Effector CD8-positive, alpha-beta T cell (primary cell): Measurements from ENCODE around the gene RGS9BP.
"Not testable (repeated sequence)": the region's sequence is repeated elsewhere in the genome, so short reads cannot be mapped to it uniquely, and the experiment has no call there.

Experiments
- DNase-seq: peaks from one replicate; lab custom pipeline; 2025; lab: John Stamatoyannopoulos, UW

Gene RGS9BP

DNA sequence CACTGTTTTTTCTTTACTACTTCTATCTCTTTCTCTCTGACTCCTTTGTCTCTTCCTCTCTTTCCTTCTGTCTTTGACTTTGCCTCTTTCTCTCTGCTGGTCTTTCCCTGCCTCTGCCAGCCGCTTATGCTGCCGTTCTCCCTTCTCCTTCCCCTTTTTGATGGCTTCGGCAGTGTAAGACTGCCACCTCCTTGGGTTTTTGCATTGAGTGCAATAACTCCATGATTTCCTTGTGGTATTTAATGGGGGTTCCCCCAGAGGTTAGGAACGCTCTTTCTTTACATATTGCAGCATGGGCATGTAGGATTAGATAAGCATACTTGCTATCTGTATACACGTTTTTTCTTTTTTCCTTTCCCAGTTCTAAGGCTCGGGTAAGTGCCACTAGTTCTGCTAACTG is 19.9 kb downstream of the RGS9BP start:
- DNase-seq, result not testable (repeated sequence)

DNA sequence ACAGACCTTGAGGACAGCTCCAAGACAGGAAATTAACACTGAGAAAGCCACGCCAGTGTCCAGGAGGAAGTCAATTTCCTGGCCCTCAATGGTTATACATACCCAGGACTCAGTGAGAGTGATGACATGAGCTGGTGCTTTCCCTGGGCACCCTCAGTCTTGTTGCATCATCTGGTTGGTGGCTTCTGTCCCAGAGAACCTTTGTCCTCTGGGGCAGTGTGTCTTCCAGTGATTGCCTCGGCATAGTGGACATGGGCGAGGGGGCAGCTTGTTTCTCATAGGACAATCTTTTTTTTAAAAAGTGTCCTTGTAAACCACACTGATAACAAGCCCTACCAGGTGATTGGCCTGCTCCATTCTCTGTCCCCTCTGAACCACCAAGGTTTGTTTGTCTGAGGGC is 21.1 kb downstream of the RGS9BP start:
- DNase-seq, result not testable (repeated sequence)

DNA sequence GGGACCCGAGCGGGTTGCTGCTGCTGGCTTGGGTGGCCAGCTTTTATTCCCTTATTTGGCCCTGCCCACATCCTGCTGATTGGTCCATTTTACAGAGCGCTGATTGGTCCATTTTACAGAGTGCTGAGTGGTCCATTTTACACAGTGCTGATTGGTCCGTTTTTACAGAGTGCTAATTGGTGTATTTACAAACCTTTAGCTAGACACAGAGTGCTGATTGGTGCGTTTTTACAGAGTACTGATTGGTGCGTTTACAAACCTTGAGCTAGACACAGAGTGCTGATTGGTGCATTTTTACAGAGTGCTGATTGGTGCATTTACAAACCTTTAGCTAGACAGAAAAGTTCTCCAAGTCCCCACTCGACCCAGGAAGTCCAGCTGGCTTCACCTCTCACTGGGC is 24.5 kb downstream of the RGS9BP start:
- DNase-seq, result not testable (repeated sequence)

DNA sequence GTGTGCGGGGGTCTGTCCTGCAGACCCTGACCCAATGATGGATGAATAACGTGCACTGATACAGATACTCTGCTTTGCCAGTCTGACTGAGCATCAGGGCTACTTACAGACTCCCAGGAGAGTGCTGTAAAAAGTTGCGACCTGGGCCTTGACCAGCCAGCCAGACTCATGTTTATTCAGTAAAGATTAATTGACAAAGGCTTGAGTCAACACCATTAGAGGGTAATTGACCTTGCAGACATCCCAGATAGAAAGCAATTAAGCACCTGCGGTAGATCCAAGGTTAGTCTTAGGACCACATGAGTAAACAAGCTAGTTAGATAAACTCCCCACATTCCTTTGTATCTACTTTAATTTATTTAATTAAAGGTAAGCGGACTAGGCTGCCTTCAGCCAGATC is 26.4 kb downstream of the RGS9BP start:
- DNase-seq, result no peak

DNA sequence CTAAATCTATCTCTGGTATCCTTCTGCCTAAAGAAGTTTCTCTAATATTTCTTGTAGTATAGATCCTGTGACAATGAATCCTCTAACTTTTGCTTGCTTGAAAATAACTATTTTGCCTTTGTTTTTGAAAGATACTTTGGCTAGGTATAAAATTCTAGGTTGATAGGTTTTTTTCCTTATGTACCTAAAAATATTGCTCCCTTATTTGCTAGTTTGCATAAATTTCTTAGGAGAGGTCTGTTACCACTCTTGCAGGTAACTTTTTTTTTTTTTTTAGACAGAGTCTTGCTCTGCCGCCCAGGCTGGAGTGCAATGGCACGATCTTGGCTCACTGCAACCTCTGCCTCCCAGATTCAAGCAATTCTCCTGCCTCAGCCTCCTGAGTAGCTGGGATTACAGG is 28.4 kb downstream of the RGS9BP start:
- not testable (repeated sequence) for DNase-seq

DNA sequence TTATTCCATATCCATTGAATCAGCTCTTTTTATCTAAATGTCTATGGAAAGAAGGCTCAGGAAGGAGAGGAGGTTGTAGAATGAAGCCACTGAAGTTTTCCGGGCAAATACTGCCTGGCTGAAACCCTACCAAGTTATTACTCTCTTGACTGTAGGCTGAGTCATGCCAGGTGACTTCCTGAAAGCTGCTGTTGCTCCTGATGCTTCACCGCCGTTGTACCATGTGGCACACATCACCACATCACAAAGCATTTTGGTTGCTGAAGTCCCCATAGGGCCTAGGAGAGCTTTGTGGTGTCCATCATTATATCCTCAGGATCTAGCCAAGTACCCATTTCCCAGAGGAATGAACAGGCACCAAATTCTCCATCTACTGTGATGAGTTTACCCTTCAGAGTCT is 32.8 kb downstream of the RGS9BP start:
- no peak for DNase-seq

DNA sequence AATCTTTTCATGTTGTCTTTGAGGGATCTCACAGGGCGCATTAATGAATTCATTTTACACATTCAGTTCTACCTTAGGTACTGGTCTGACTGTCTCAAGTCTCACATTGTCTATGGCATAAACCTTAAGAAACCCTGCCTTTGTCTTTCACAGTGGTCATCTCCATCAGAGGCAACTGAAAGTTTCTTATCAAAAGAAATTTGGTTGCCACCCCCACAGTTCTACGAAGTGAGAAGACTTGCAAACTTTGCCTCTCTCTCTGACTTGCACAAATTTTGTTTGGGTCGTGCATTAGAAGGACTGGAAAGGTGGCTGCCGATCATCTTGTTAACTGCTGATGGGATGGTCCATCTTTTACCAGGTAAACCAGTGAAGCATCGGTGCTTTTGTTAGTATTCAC is 33.4 kb downstream of the RGS9BP start:
- no peak for DNase-seq

DNA sequence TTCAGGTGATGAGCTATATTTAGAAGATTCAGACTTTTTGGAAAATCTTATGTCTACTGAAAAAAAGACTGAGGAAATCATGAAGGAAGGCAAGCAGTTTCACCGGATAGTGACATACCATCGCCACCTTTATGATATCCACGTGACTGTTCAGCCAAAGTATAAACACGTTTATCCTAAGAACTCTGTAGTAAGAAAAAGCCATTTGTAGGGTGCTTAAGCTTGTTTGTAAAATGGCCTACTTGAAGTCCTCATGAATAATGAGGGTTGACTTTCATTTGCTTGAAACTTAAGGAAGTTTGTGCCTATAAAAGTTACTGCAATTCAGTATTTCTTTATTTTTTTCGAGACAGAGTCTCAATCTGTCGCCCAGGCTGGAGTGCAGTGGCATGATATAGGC is 36.1 kb downstream of the RGS9BP start:
- no peak for DNase-seq

DNA sequence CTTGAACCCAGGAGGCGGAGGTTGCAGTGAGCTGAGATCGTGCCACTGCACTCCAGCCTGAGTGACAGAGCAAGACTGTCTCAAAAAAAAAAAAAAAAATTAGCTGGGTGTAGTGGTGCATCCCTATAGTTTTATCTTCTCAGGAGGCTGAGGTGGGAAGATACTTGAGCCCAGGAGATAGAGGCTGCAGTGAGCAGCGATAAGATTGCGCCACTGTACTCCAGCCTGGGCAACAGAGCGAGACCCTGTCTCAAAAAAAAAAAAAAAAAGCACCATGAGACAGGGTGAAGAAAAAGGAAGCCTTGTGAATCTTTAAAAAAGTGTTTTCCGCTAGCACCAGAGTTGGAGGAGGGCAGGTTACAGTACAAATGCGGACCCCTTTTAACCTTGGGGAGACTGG is 40.6 kb downstream of the RGS9BP start:
- not testable (repeated sequence) for DNase-seq

DNA sequence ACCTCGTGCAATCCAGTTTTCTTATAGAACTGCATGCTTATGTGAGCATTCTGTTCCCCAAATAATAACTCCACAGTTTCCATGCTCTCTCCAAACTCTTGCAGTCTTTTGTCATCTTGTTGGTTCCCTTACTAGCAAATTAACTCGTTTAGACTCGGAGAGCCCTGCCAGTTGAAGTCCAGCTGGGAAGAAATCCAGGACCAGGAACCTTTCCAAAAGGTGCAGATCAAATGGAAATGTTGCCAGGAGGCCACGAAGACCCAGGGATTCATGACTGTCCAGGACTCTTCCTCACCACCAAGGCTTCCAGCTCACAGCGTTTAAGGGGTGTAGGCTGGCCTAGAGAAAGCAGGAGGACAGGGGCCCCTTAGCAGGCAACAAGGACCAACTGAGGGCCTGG is 41.8 kb downstream of the RGS9BP start:
- DNase-seq, result no peak

DNA sequence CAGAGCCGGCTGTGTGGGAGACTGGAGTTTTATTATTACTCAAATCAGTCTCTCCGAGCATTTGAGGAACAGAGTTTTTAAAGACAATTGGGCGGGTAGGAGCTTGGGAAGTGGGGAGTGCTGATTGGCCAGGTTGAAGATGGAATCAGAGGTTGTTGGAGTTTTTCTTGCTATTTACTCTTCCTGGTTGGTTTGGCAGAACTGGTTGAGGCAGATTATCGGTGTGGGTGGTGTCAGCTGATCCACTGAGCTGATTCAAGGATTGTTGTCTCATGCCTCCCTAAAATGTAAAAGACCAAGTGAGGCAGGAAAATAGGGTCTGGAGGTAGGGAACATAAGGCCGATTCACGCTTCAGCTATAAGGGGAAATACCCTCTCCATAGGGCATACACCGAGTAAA is 42.6 kb downstream of the RGS9BP start:
- no peak for DNase-seq

DNA sequence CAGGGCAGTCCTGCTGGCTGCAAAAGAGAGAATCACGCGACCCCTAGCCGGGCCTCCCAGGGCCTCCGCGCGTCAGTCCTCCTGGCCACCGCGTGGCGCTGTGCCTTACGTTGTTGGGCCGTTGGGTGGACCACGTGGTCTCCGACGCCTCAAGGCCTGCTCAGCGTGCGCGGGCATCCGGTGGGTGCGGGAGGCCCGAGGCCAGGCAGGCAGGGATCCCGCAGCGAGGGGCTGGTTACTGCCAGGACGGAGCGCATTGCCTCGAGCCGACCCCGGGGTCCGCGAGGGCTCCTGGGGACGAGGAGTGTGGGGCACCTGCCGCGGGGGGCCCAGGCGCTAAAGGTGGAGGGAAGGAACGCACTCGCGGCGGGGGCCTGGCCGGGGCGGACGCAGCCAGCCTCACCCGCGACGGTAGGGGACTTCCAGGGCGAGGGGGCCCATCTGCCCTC is 44.0 kb downstream of the RGS9BP start, which contains the start of gene TDRD12:
TSS of gene TDRD12 (plus strand) at position 157 of the 449 bp plus-strand sequence. CDS start 306 bp downstream, outside the sequence.
- DNase-seq, result no peak

DNA sequence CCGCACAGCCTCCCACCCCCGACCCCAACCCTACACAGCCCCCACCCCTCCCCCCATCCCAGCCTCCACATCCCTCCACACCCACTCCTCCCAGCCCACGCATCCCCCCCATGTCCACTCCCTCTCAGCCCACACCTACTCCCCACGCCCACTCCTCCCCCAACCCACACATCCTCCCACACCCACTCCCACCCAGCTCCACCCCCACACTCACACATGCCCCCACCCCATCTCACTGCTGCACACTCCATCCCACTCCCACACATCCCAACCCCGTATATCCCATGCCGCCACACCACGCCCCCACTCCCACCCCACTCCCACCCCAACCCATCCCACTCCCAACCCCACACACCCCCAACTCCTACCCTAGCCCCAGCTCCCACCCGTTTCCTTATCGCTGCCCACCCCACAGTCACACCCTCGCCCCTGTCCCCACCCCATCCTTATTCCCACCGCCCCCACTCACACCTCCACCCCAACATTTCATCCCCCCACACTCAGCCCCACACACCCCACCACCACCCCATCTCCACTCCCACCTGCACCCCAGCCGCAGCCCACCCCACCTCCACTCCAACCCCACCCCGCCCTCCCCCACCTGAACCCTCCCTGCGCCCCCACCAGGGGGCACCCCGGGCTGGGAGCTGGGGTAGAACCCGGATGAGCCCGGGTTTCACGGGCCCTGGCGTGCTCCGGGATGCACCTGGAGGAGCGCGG is 44.7 kb downstream of the RGS9BP start:
- DNase-seq, result no peak

DNA sequence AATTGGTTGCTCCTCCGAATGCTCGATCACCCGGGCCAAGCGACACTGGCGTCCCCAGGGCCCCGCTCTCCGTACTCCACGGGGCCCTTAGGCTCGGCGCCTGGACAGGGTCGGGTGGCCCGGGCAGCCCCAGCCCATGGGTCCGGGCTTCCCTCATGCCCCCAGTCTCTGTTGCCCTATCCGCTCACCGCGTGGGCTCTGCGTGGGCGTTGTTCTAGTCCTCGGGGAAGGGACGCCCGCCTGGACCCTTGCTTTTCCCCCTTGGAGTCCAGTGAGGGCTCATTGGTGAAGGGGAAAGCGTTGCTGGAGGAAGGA is 45.2 kb downstream of the RGS9BP start:
- DNase-seq, result no peak
